HepG2 (cell line): Measurements from ENCODE around the gene CCDC181. TPM values are rescaled to one million over a fixed set of nuclear protein-coding genes. Genes with fewer than 3 reads are reported as not detected.

Experiments
- AGO2 ChIP-seq: fragments of 200-400 bp; formaldehyde crosslinking; optimal IDR thresholded peaks from 2 replicates; pipeline ENCODE3; 2017; ENCODE audit warnings: mild to moderate bottlenecking, low read depth, low read length, moderate library complexity
- E2F2 ChIP-seq: sonication (generic); formaldehyde crosslinking; IDR thresholded peaks from 2 replicates; pipeline ENCODE4 v1.4.0; 2020; ENCODE audit warnings: missing genetic modification reagents, borderline replicate concordance
- ETV5 ChIP-seq: IDR thresholded peaks from 2 replicates; pipeline ENCODE4 v1.6.1; 2018; ENCODE audit warnings: missing biosample characterization, missing genetic modification reagents, inconsistent platforms, borderline replicate concordance
- FOXA1 ChIP-seq, 2 experiments: fragments of 450-650 bp in 1 of 2; sonication (generic) in 1 of 2; formaldehyde crosslinking in 1 of 2; IDR thresholded peaks; 2 replicates each; pipeline versions ENCODE4 v1.4.0 to v1.6.1; 2016 to 2020; ENCODE audit warnings: missing genetic modification reagents in 1 of 2
- FOXK1 ChIP-seq: sonication (generic); formaldehyde crosslinking; IDR thresholded peaks from 2 replicates; pipeline ENCODE4 v1.4.0; 2020; ENCODE audit warnings: low read depth, missing genetic modification reagents, borderline replicate concordance
- GPN1 ChIP-seq: sonication (generic); formaldehyde crosslinking; IDR thresholded peaks from 2 replicates; pipeline ENCODE4 v1.5.1; 2020; ENCODE audit warnings: missing genetic modification reagents, borderline replicate concordance
- HIC2 ChIP-seq: sonication (generic); formaldehyde crosslinking; IDR thresholded peaks from 2 replicates; pipeline ENCODE4 v1.9.0; 2022; ENCODE audit warnings: low read depth, missing genetic modification reagents
- HMG20B ChIP-seq: conservative IDR thresholded peaks from 2 replicates; pipeline ENCODE4 v1.6.1; 2016; ENCODE audit warnings: missing genetic modification reagents, missing compliant biosample characterization
- KAT7 ChIP-seq: IDR thresholded peaks from 2 replicates; pipeline ENCODE4 v1.6.1; 2018; ENCODE audit warnings: borderline replicate concordance, missing compliant biosample characterization
- KMT2B ChIP-seq: IDR thresholded peaks from 2 replicates; pipeline ENCODE4 v1.6.1; 2016; ENCODE audit warnings: missing genetic modification reagents, missing compliant biosample characterization
- MNT ChIP-seq: fragments of 450-650 bp; IDR thresholded peaks from 2 replicates; pipeline ENCODE4 v1.6.1; 2016
- NFIB ChIP-seq: sonication (generic); formaldehyde crosslinking; IDR thresholded peaks from 2 replicates; pipeline ENCODE4 v1.9.0; 2021; ENCODE audit warnings: missing genetic modification reagents, mild to moderate bottlenecking, borderline replicate concordance
- PLSCR1 ChIP-seq: sonication (generic); formaldehyde crosslinking; IDR thresholded peaks from 2 replicates; pipeline ENCODE4 v1.5.0; 2020; ENCODE audit warnings: missing genetic modification reagents, mild to moderate bottlenecking, borderline replicate concordance
- SETDB1 ChIP-seq: sonication (generic); formaldehyde crosslinking; IDR thresholded peaks from 2 replicates; pipeline ENCODE4 v1.5.1; 2020; ENCODE audit warnings: missing genetic modification reagents, mild to moderate bottlenecking, borderline replicate concordance
- TCF7L2 ChIP-seq: IDR thresholded peaks from 2 replicates; pipeline ENCODE4 v1.6.1; 2011; ENCODE audit warnings: mild to moderate bottlenecking, low read depth, low read length, moderate library complexity
- ZFP36L2 ChIP-seq: sonication (generic); formaldehyde crosslinking; IDR thresholded peaks from 2 replicates; pipeline ENCODE4 v1.4.0; 2020; ENCODE audit warnings: missing genetic modification reagents
- ZFYVE20 ChIP-seq: sonication (generic); formaldehyde crosslinking; IDR thresholded peaks from 2 replicates; pipeline ENCODE4 v1.8.0; 2023; ENCODE audit warnings: low read depth, mild to moderate bottlenecking, moderate library complexity, missing genetic modification reagents, borderline replicate concordance
- ZNF121 ChIP-seq: sonication (generic); formaldehyde crosslinking; IDR thresholded peaks from 2 replicates; pipeline ENCODE4 v1.5.0; 2020; ENCODE audit warnings: mild to moderate bottlenecking, missing genetic modification reagents
- ZNF143 ChIP-seq: sonication (generic); formaldehyde crosslinking; IDR thresholded peaks from 2 replicates; pipeline ENCODE4 v1.4.0; 2020; ENCODE audit warnings: missing genetic modification reagents
- ZNF563 ChIP-seq: sonication (generic); formaldehyde crosslinking; IDR thresholded peaks from 2 replicates; pipeline ENCODE4 v1.8.0; 2022; ENCODE audit warnings: mild to moderate bottlenecking, moderate library complexity, missing genetic modification reagents
- ZNF597 ChIP-seq: sonication (generic); formaldehyde crosslinking; IDR thresholded peaks from 2 replicates; pipeline ENCODE4 v1.5.0; 2020; ENCODE audit warnings: missing genetic modification reagents
- ZNF660 ChIP-seq: sonication (generic); formaldehyde crosslinking; IDR thresholded peaks from 2 replicates; pipeline ENCODE4 v1.5.1; 2020; ENCODE audit warnings: mild to moderate bottlenecking, low read depth, missing genetic modification reagents, borderline replicate concordance
- ZNF672 ChIP-seq: sonication (generic); formaldehyde crosslinking; IDR thresholded peaks from 2 replicates; pipeline ENCODE4 v1.8.1; 2022; ENCODE audit warnings: missing genetic modification reagents
- ZNF878 ChIP-seq: sonication (generic); formaldehyde crosslinking; IDR thresholded peaks from 2 replicates; pipeline ENCODE4 v1.8.1; 2023; ENCODE audit warnings: mild to moderate bottlenecking, missing genetic modification reagents, moderate library complexity
- polyA plus RNA-seq, 8 experiments: library from polyadenylated mRNA; depleted of rRNA in 3 of 8; stranded (reverse) in 7 of 8; unstranded in 1 of 8; fragments of >200 nt; fragmentation: Illumina TruSeq in 4 of 8; extraction: Trizol in 4 of 8; gene quantifications; 2 replicates each; pipeline versions ENCODE4 v1.2.1 to v1.2.3, GENCODE V29; 2011 to 2016; ENCODE audit warnings: low read depth in 4 of 8, missing spikeins in 1 of 8, mixed read lengths in 1 of 8; ENCODE audit not compliant: insufficient read depth in 1 of 8
- total RNA-seq, 5 experiments: library from RNA; depleted of rRNA; stranded (reverse); fragments of >200 nt; fragmentation: Illumina TruSeq; extraction: Trizol; gene quantifications; 2 replicates each; pipeline ENCODE4 v1.2.3, GENCODE V29; 2016; ENCODE audit warnings: low read depth in 1 of 5

CCDC181 gene
- total and polyA plus RNA-seq, 2 of the 13 experiments (the other 11 are each of a cell fraction or from before 2014, with no cell fraction given): 0.07 TPM; not detected in 1

- no peak for TF ChIP-seq ZNF597 (CRISPR knock-in tag)
- TF ChIP-seq ZNF672: no peak
- TF ChIP-seq KMT2B (CRISPR knock-in tag): peak; percentile 95
- peak; percentile 88 for TF ChIP-seq MNT
- TF ChIP-seq AGO2: no peak
- TF ChIP-seq ZNF121 (CRISPR knock-in tag): no peak
- no peak for TF ChIP-seq E2F2 (CRISPR knock-in tag)
- TF ChIP-seq ZNF660 (CRISPR knock-in tag): no peak
- no peak for TF ChIP-seq ZNF143
- TF ChIP-seq SETDB1 (CRISPR knock-in tag): no peak
- TF ChIP-seq KAT7: no peak
- TF ChIP-seq TCF7L2: no peak
- TF ChIP-seq HIC2 (CRISPR knock-in tag): no peak
- no peak for TF ChIP-seq ZFP36L2 (CRISPR knock-in tag)
- TF ChIP-seq ETV5: peak; percentile 57; the same call in 1 of the 2 replicates
- no peak for TF ChIP-seq ZNF878 (CRISPR knock-in tag)
- TF ChIP-seq FOXK1 (CRISPR knock-in tag): peak; percentile 50; the same call in 1 of the 2 replicates
- no peak for TF ChIP-seq HMG20B (CRISPR knock-in tag)
- TF ChIP-seq PLSCR1: no peak
- no peak for TF ChIP-seq GPN1 (CRISPR knock-in tag)
- TF ChIP-seq FOXA1 (IDR thresholded peaks at IDR 0.05): no peak
- TF ChIP-seq FOXA1 (CRISPR knock-in tag; IDR thresholded peaks at IDR 0.05): no peak; the same call in 1 of the 2 replicates
- TF ChIP-seq NFIB (CRISPR knock-in tag): no peak
- TF ChIP-seq ZFYVE20 (CRISPR knock-in tag): no peak
- TF ChIP-seq ZNF563: no peak
Observed at GRCh38 chr1:169367686-169368405, 59.4 kb downstream of the CCDC181 start, which contains the start of the genes BLZF1 and NME7 (continued).
